T-helper 22 cell (primary cell): ENCODE data around the gene USP36.
"Not testable (repeated sequence)": the region's sequence is repeated elsewhere in the genome, so short reads cannot be mapped to it uniquely, and the experiment has no call there.

Experiments used
- DNase-seq: peaks from one replicate; pipeline ENCODE4 v3.0.0-alpha.2; 2020; ENCODE audit warnings: low read depth

USP36 gene

GRCh38 chr17:78790552-78790951 lies 50.1 kb downstream of the USP36 start:
- DNase-seq = no peak

GRCh38 chr17:78789663-78790181 lies 50.9 kb downstream of the USP36 start:
- peak; percentile 21 for DNase-seq

GRCh38 chr17:78789149-78789662 lies 51.4 kb downstream of the USP36 start:
- no peak for DNase-seq

GRCh38 chr17:78788451-78788850 lies 52.2 kb downstream of the USP36 start:
- no peak for DNase-seq

GRCh38 chr17:78787444-78787843 lies 53.2 kb downstream of the USP36 start:
- no peak for DNase-seq

GRCh38 chr17:78785663-78786057 lies 55.0 kb downstream of the USP36 start:
- DNase-seq = no peak

GRCh38 chr17:78785011-78785662 lies 55.5 kb downstream of the USP36 start:
- DNase-seq = no peak

GRCh38 chr17:78784352-78784751 lies 56.3 kb downstream of the USP36 start:
- DNase-seq = no peak

- DNase-seq = no peak
Observed at GRCh38 chr17:78783711-78784324, 56.8 kb downstream of the USP36 start.

GRCh38 chr17:78781893-78782304 lies 58.7 kb downstream of the USP36 start, which contains the start of gene CYTH1:
Gene CYTH1 (minus strand): TSS chr17:78782273. CDS start chr17:78782223, 50 bp downstream.
- DNase-seq = no peak

- DNase-seq = peak; percentile 33
Observed at GRCh38 chr17:78781104-78781892, 59.3 kb downstream of the USP36 start.

- no peak for DNase-seq
Observed at GRCh38 chr17:78780335-78780734, 60.3 kb downstream of the USP36 start.

- peak; percentile 52 for DNase-seq
Observed at GRCh38 chr17:78779850-78780249, 60.8 kb downstream of the USP36 start.

GRCh38 chr17:78779286-78779651 lies 61.3 kb downstream of the USP36 start:
- not testable (repeated sequence) for DNase-seq

- DNase-seq = peak; percentile 16
Observed at GRCh38 chr17:78777881-78778280, 62.7 kb downstream of the USP36 start.

- DNase-seq = peak; percentile 55
Observed at GRCh38 chr17:78774956-78775571, 65.5 kb downstream of the USP36 start.

GRCh38 chr17:78774453-78774852 lies 66.2 kb downstream of the USP36 start:
- no peak for DNase-seq

- DNase-seq = no peak
Observed at GRCh38 chr17:78771758-78772382, 68.7 kb downstream of the USP36 start.

- no peak for DNase-seq
Observed at GRCh38 chr17:78769196-78769773, 71.3 kb downstream of the USP36 start.

- no peak for DNase-seq
Observed at GRCh38 chr17:78767806-78768205, 72.8 kb downstream of the USP36 start.

- no peak for DNase-seq
Observed at GRCh38 chr17:78766743-78767294, 73.8 kb downstream of the USP36 start.
